HG02571 (cell line): ENCODE results near the gene AGPAT3.

ENCODE experiments used
- ATAC-seq: cut with Tn5 transposase; IDR thresholded peaks from one replicate; pipeline ENCODE4 v1.9.1; 2021; ENCODE audit warnings: mild to moderate bottlenecking, moderate library complexity; ENCODE audit not compliant: unreplicated experiment

Gene AGPAT3

GRCh38 chr21:43921571-43921978 is 56.6 kb downstream of the AGPAT3 start:
- ATAC-seq = no peak

DNA sequence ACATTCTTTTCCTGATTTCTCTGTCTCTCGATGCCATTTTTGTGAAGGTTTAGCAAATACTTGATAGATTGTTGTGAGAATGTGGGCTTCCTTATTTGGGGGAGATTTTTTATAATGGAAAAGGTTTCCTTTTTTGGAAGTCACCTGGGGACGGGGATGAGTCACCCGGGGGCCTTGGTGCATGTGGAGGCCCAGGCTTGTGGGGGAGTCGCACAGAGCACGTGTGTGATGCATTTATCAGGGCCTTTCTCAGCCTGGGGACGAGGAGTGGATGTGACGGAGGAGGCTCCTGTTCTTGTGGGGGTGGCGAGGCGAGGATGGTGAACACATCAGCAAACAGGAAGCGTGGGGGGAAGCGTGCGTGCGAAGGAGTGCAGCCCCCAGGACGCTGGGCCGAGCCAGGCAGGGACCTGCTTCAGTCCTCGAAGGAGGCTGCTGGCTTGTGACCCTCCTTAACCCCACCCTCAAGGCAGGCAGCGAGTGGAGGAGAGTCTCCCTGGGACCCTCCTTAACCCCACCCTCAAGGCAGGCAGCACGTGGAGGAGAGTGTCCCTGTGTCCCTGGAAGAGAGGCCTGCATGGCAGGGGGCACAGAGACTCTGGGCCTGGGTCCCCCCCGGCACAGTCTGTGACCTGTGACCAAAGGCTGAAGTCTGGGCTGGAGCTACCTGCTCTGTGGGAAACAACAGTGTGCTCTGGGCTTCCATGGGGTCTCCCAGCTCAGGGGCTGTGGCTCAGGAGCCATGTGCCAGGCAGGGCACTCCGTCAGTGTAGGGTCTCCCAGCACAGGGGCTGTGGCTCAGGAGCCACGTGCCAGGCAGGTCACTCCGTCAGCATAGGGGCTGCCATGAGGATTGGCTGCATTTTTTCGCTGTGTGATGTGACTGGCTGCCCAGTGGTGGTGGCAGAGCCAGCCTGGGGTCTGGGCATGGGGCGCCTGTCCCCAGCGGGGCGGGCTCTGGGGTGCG is 57.2 kb downstream of the AGPAT3 start:
- no peak for ATAC-seq

GRCh38 chr21:43922949-43923348 is 57.9 kb downstream of the AGPAT3 start:
- ATAC-seq = no peak

DNA sequence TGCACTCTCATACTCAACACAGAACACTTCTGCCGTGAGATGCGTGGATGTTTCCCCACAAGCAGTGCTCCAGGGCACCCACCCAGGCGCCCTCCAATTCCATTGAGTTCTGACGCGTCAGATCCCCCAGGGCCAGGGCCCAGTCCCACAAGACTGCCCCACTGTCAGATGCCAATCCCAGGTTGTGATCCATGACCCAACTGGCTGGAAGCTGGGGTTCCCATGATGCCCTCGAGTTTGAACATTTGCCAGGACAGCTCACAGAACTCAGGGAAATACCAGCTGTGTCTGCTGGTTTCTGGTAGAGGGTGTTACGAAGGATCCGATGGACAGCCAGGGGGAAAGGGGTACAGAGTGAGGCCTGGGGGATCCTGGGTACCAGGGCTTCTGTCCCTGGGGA is 58.4 kb downstream of the AGPAT3 start:
- no peak for ATAC-seq

GRCh38 chr21:43924421-43925095 is 59.5 kb downstream of the AGPAT3 start:
- no peak for ATAC-seq

GRCh38 chr21:43925096-43925481 is 60.1 kb downstream of the AGPAT3 start:
- ATAC-seq = no peak

- no peak for ATAC-seq
These were observed 60.6 kb downstream of the AGPAT3 start for GRCh38 chr21:43925609-43926008.

- no peak for ATAC-seq
These were observed 61.2 kb downstream of the AGPAT3 start for GRCh38 chr21:43926196-43926595.

GRCh38 chr21:43927591-43928221 is 62.7 kb downstream of the AGPAT3 start:
- ATAC-seq = no peak

- no peak for ATAC-seq
These were observed 63.5 kb downstream of the AGPAT3 start for GRCh38 chr21:43928222-43929125.

- ATAC-seq = no peak
These were observed 64.4 kb downstream of the AGPAT3 start for GRCh38 chr21:43929217-43929971.

DNA sequence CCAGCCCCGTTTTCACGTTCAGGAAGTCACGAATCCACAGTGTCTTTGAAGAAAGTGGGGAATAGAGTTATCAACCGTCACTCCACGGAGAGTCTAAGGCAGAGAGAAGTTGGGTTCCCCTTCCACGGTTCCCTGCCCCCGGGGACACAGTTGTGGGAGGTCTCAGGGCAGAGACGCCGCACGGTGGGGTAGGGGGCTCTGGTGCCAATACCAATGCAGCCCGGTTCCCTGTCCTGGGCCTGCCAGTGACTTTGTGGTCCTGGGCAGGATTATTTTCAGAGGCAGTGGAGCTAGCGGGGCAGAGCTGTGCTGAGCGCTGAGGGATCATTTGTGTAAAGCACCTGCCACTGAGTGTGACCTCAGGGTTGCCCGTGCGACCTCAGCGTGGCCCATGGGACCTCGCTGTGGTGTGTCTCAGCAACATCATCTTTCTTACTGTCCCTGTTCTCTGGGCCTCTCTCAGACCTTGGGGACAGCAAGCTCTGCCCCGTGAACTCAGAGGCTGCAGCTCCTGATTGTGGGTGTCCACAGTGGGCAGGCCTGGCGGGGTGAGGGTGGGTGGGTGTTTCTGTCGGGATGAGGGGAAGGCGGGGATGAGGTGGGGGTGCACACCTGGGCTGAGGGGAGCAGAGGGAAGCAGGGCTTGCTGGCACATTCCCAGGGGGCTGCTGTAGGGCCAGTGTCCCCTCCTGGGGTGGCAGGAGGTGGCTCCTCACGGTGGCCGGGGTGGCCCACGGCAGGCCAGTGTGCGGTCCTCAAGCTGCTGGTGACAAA is 65.2 kb downstream of the AGPAT3 start:
- ATAC-seq = no peak

- no peak for ATAC-seq
These were observed 65.9 kb downstream of the AGPAT3 start for GRCh38 chr21:43930848-43931375.

DNA sequence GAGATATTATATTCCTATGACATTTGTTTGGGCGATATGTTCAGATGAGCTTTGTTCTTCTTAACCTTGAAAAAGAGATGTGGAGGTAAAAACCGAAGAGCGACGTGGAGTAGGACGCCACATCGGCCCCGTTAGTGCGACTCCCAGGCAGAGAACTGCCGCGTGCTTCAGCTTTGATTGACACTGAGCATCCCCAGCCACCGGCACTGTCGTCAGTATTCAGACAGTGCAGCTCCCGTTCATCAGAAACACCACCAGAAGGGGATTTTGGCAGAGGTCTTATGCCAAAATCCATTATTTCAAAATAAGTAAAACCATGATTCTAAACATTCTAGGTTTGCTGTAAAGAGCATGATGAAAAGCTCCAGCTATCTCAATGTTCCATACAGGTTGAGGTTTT is 66.5 kb downstream of the AGPAT3 start:
- ATAC-seq = no peak

DNA sequence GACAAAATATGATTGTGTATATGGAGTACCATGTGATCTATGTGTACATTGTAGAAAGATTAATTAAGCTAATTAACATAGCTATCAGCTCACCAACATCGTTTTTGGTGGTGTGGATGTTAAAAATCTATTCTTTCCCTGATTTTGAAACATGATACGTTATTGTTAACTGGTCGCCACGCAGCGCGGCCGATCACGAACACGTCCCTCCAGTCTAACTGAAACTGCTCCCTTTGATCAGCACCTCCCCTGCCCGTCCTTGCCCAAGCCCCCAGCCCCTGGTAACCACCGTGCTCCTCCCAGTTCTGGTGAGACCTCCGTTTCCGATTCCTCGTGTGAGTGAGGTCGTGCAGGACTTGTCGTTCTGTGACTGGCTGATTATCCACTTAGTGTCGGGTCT is 67.0 kb downstream of the AGPAT3 start:
- ATAC-seq = no peak

DNA sequence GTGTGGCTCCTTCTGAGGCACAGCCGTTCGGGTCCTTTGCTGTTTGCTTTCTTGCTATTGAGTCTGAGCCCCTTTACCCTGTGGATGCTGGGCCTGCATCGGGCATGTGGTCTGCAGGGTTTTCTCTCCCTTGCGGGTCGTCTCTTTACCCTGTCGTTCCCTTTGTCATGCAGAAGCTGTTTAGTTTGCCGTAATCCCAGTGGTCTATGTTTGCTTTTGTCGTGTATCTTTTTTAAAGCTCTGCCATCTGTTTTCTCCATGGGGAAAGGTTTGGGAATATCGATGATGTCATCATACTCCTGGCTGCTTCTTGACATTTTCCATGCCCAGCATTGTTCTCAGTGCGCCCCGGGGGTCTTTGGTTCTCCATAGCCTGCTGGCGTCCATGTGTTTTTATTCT is 68.2 kb downstream of the AGPAT3 start:
- no peak for ATAC-seq

GRCh38 chr21:43933680-43934079 is 68.7 kb downstream of the AGPAT3 start:
- no peak for ATAC-seq

- no peak for ATAC-seq
These were observed 69.1 kb downstream of the AGPAT3 start for GRCh38 chr21:43934116-43934515.
